Neural cell (in vitro differentiated cells): ENCODE data around the gene SMARCA5. TPM values are rescaled to one million over a fixed set of nuclear protein-coding genes. Genes with fewer than 3 reads are reported as not detected.

ENCODE experiments used
- H2AFZ ChIP-seq: fragments of 200-600, 300-800 bp; sonication (generic), shearing (Covaris generic); 2 replicates; pipeline ENCODE4 v1.6.0; 2014; ENCODE audit warnings: low read depth, mild to moderate bottlenecking, antibody characterized with exemption, low read length, moderate library complexity
- H3F3A ChIP-seq: fragments of 200-600 bp; shearing (Covaris generic); 2 replicates; pipeline ENCODE4 v1.6.1; 2016; ENCODE audit warnings: mild to moderate bottlenecking, moderate library complexity, mixed read lengths, antibody characterized with exemption, low read length; ENCODE audit not compliant: insufficient read depth, poor library complexity, severe bottlenecking
- H3K27ac ChIP-seq: fragments of 200-600, 300-800 bp; sonication (generic), shearing (Covaris generic); 2 replicates; pipeline ENCODE4 v1.5.1; 2014; ENCODE audit warnings: mild to moderate bottlenecking, low read length, moderate library complexity
- H3K27me3 ChIP-seq: fragments of 300-800, 200-600 bp; sonication (generic), shearing (Covaris generic); 2 replicates; pipeline ENCODE4 v1.6.0; 2014; ENCODE audit warnings: mild to moderate bottlenecking, low read depth, low read length, moderate library complexity; ENCODE audit not compliant: insufficient read depth
- H3K36me3 ChIP-seq: fragments of 300-800, 200-600 bp; sonication (generic), shearing (Covaris generic); 2 replicates; pipeline ENCODE4 v1.5.1; 2014; ENCODE audit warnings: mild to moderate bottlenecking, antibody characterized with exemption, low read length, moderate library complexity; ENCODE audit not compliant: insufficient read depth
- H3K4me2 ChIP-seq: fragments of 300-800, 200-600 bp; sonication (generic), shearing (Covaris generic); 2 replicates; pipeline ENCODE4 v1.6.0; 2014; ENCODE audit warnings: mild to moderate bottlenecking, low read length
- H3K4me3 ChIP-seq: fragments of 300-800, 200-600 bp; sonication (generic), shearing (Covaris generic); 2 replicates; pipeline ENCODE4 v1.5.1; 2014; ENCODE audit warnings: mild to moderate bottlenecking, low read length, moderate library complexity
- H3K79me2 ChIP-seq: fragments of 200-600 bp; shearing (Covaris generic); replicated peaks from 2 replicates; pipeline ENCODE4 v1.6.0; 2014; ENCODE audit warnings: mild to moderate bottlenecking, low read length, moderate library complexity; ENCODE audit not compliant: insufficient read depth
- H3K9ac ChIP-seq: fragments of 300-800, 200-600 bp; sonication (generic), shearing (Covaris generic); 2 replicates; pipeline ENCODE4 v1.6.1; 2016; ENCODE audit warnings: mild to moderate bottlenecking, low read length, mixed read lengths
- H3K9me2 ChIP-seq: fragments of 200-600 bp; shearing (Covaris generic); 2 replicates; pipeline ENCODE4 v1.6.1; 2016; ENCODE audit warnings: mild to moderate bottlenecking, low read length, mixed read lengths; ENCODE audit not compliant: insufficient read depth
- H3K9me3 ChIP-seq: fragments of 200-600, 300-800 bp; sonication (generic), shearing (Covaris generic); 2 replicates; pipeline ENCODE4 v1.6.1; 2016; ENCODE audit warnings: mild to moderate bottlenecking, mixed run types, low read length, moderate library complexity, mixed read lengths
- H4K20me1 ChIP-seq: fragments of 200-600 bp; shearing (Covaris generic); 2 replicates; pipeline ENCODE4 v1.6.1; 2016; ENCODE audit warnings: mild to moderate bottlenecking, mixed run types; ENCODE audit not compliant: insufficient read depth
- EP300 ChIP-seq: fragments of 450-650 bp; conservative IDR thresholded peaks from 2 replicates; pipeline ENCODE4 v1.6.1; 2014; ENCODE audit warnings: antibody characterized with exemption, mild to moderate bottlenecking, moderate library complexity; ENCODE audit not compliant: poor library complexity, severe bottlenecking
- EZH2 ChIP-seq: fragments of 200-600, 300-800 bp; shearing (Covaris generic), sonication (generic); IDR thresholded peaks from 2 replicates; pipeline ENCODE4 v1.6.1; 2014; ENCODE audit warnings: antibody characterized with exemption, low read length, borderline replicate concordance, mild to moderate bottlenecking; ENCODE audit not compliant: insufficient read depth, poor library complexity, severe bottlenecking
- MXI1 ChIP-seq: fragments of 450-650 bp; conservative IDR thresholded peaks from 2 replicates; pipeline ENCODE4 v1.6.1; 2014; ENCODE audit warnings: antibody characterized with exemption, mild to moderate bottlenecking; ENCODE audit not compliant: poor library complexity, severe bottlenecking
- POLR2AphosphoS5 ChIP-seq: IDR thresholded peaks from 2 replicates; pipeline ENCODE4 v1.6.1; 2012
- RAD21 ChIP-seq: fragments of 450-650 bp; conservative IDR thresholded peaks from 2 replicates; pipeline ENCODE4 v1.6.1; 2014; ENCODE audit warnings: antibody characterized with exemption, mild to moderate bottlenecking, moderate library complexity
- SMC3 ChIP-seq: fragments of 450-650 bp; conservative IDR thresholded peaks from 2 replicates; pipeline ENCODE4 v1.6.1; 2014; ENCODE audit warnings: antibody characterized with exemption, mild to moderate bottlenecking, moderate library complexity; ENCODE audit not compliant: poor library complexity
- TAF1 ChIP-seq: IDR thresholded peaks from 2 replicates; pipeline ENCODE4 v1.6.1; 2012; ENCODE audit warnings: low read depth
- polyA plus RNA-seq: library from polyadenylated mRNA; depleted of rRNA; stranded (reverse); fragments of >200 nt; gene quantifications from 2 replicates; pipeline ENCODE4 v1.2.3, GENCODE V29; 2014
- TF ChIP-seq, protein P1 (sequence below): fragments of 450-650 bp; IDR thresholded peaks from 2 replicates; pipeline ENCODE4 v1.5.1; 2014; ENCODE audit warnings: antibody characterized with exemption, mild to moderate bottlenecking, moderate library complexity; ENCODE audit not compliant: poor library complexity, severe bottlenecking
- TF ChIP-seq, protein P2 (sequence below): IDR thresholded peaks from 2 replicates; pipeline ENCODE4 v1.6.1; 2012; ENCODE audit warnings: borderline replicate concordance

SMARCA5 gene
- polyA plus RNA-seq, 1 donor from 2014 or later, result 49.2 TPM

DNA sequence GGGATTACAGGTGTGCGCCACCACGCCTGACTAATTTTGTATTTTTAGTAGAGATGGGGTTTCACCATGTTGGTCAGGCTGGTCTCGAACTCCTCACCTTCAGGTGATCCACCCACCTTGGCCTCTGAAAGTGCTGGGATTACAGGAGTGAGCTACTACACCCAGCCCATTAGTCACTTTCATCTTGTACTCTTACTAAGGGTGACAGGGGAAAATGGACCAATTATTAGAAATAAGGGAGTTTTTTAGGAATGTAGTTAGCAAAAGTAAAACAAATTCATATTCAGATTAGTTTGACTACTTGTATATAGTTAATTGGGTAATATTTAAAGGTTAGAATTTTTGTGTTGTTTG is 26.1 kb downstream of the SMARCA5 start:
- H3K27ac ChIP-seq, result no peak overlapping the region
- no peak overlapping the region for H3K4me3 ChIP-seq

DNA sequence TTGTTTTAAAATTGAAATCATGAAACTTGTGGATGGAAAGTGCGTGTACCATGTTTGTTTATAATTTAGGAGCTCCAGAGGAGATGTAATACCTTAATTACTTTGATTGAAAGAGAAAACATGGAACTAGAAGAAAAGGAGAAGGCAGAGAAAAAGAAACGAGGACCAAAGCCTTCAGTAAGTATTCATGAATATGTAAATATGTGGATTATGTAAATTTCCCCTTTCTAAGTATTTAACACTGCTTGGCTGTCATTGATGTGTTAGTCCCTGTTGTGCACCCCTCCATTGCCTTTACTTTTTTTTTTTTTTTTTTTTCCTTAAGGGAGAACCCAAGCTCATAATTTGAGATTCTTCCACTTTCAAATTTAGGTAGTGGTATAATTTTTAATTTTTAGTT is 36.4 kb downstream of the SMARCA5 start:
- peaks cover 26% of the 10 kb centered on the region for H3K36me3 ChIP-seq
- H3K4me2 ChIP-seq, result no peak overlapping the region
- H3K4me3 ChIP-seq, result no peak overlapping the region
- H2AFZ ChIP-seq, result no peak overlapping the region
- no peak for TF ChIP-seq EP300
- TF ChIP-seq EZH2, result no peak
- TF ChIP-seq, protein P1, sequence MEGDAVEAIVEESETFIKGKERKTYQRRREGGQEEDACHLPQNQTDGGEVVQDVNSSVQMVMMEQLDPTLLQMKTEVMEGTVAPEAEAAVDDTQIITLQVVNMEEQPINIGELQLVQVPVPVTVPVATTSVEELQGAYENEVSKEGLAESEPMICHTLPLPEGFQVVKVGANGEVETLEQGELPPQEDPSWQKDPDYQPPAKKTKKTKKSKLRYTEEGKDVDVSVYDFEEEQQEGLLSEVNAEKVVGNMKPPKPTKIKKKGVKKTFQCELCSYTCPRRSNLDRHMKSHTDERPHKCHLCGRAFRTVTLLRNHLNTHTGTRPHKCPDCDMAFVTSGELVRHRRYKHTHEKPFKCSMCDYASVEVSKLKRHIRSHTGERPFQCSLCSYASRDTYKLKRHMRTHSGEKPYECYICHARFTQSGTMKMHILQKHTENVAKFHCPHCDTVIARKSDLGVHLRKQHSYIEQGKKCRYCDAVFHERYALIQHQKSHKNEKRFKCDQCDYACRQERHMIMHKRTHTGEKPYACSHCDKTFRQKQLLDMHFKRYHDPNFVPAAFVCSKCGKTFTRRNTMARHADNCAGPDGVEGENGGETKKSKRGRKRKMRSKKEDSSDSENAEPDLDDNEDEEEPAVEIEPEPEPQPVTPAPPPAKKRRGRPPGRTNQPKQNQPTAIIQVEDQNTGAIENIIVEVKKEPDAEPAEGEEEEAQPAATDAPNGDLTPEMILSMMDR, result no peak
- TF ChIP-seq, protein P2, sequence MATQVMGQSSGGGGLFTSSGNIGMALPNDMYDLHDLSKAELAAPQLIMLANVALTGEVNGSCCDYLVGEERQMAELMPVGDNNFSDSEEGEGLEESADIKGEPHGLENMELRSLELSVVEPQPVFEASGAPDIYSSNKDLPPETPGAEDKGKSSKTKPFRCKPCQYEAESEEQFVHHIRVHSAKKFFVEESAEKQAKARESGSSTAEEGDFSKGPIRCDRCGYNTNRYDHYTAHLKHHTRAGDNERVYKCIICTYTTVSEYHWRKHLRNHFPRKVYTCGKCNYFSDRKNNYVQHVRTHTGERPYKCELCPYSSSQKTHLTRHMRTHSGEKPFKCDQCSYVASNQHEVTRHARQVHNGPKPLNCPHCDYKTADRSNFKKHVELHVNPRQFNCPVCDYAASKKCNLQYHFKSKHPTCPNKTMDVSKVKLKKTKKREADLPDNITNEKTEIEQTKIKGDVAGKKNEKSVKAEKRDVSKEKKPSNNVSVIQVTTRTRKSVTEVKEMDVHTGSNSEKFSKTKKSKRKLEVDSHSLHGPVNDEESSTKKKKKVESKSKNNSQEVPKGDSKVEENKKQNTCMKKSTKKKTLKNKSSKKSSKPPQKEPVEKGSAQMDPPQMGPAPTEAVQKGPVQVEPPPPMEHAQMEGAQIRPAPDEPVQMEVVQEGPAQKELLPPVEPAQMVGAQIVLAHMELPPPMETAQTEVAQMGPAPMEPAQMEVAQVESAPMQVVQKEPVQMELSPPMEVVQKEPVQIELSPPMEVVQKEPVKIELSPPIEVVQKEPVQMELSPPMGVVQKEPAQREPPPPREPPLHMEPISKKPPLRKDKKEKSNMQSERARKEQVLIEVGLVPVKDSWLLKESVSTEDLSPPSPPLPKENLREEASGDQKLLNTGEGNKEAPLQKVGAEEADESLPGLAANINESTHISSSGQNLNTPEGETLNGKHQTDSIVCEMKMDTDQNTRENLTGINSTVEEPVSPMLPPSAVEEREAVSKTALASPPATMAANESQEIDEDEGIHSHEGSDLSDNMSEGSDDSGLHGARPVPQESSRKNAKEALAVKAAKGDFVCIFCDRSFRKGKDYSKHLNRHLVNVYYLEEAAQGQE, result no peak
- no peak for TF ChIP-seq POLR2AphosphoS5
- TF ChIP-seq TAF1, result no peak
- no peak for TF ChIP-seq SMC3
- no peak for TF ChIP-seq RAD21
- no peak for TF ChIP-seq MXI1
- no peaks in the 10 kb centered on the region for H3K9me2 ChIP-seq
- H3K9ac ChIP-seq, result no peak overlapping the region
- H4K20me1 ChIP-seq, result no peaks in the 10 kb centered on the region
- H3K27me3 ChIP-seq, result no peaks in the 10 kb centered on the region
- no peaks in the 10 kb centered on the region for H3K9me3 ChIP-seq
- no peaks in the 10 kb centered on the region for H3F3A ChIP-seq
- peaks cover 7% of the 10 kb centered on the region for H3K79me2 ChIP-seq
- no peak overlapping the region for H3K27ac ChIP-seq

More for the DNA sequence above, 26.1 kb downstream of the SMARCA5 start:
- Histone ChIP-seq H4K20me1 (no peaks in the 10 kb centered on the region), H3K27me3 (no peaks in the 10 kb centered on the region), H3K4me2 (no peak overlapping the region), H3K9ac (no peak overlapping the region), H2AFZ (no peak overlapping the region), H3K79me2 (no peaks in the 10 kb centered on the region), H3K36me3 (peaks cover 27% of the 10 kb centered on the region), H3F3A (no peaks in the 10 kb centered on the region), H3K9me2 (no peaks in the 10 kb centered on the region), H3K9me3 (no peaks in the 10 kb centered on the region)
- TF ChIP-seq POLR2AphosphoS5, result no peak
- TF ChIP-seq, protein P1, result no peak
- TF ChIP-seq, protein P2, result no peak
- TF ChIP-seq RAD21, result no peak
- no peak for TF ChIP-seq SMC3
- no peak for TF ChIP-seq MXI1
